ENCODE measurements around the gene EPB41. TPM values are rescaled to one million over a fixed set of nuclear protein-coding genes. Genes with fewer than 3 reads are reported as not detected.

EPB41 gene
- total and polyA plus RNA-seq, 2 donors, result 18.6 to 98.0 TPM

DNA sequence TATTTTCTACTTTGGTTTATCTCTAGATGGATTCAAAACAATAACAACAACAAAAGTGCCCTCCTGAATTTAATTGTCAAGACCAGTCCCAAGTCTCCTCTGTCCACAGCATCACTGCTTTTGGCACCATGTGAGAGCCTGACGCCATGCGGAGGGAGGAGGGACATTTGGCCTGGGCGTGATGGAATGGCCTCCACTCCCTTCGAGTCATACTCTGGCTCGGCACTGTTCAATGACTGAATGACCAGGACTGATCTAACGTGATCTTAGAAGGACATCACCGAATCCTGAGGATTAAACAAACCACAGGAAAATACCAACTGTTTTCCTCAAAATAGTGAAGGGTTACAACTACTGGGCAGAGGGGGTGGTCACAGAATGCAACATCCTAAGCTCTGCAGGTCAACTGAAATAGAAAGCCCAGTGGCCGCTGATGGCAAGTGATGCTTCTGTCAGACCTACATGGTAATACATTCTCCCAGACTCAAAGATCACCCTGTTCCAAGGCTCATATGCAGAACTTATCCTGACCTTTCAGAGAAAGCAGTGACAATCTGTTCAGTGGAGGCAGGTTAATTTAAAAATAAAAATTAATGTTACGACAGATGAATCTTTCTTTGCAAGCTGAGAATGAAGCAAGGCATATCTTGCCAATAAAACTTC, 248.2 kb downstream of the EPB41 start:
- Histone ChIP-seq H3K36me3 (ENCODE audit: control insufficient read depth in 2 of 2, insufficient read depth in 2 of 2, low read length in 1 of 2) (peaks cover 45 to 85% of the 10 kb centered on the region in 2 donors), H3K27me3 (ENCODE audit: control insufficient read depth in 2 of 2, insufficient read depth in 1 of 2, low read length in 1 of 2) (no peaks in the 10 kb centered on the region), H3K4me3 (ENCODE audit: low read length in 2 of 2) (no peak overlapping the region), H3K27ac (ENCODE audit: low read depth in 1 of 2, low read length in 1 of 2) (no peak overlapping the region), H3K4me1 (ENCODE audit: control insufficient read depth in 2 of 2, insufficient read depth in 2 of 2, low read length in 2 of 2) (peaks cover 2 to 6% of the 10 kb centered on the region in 2 donors), H3K9me3 (ENCODE audit: control insufficient read depth in 2 of 2, insufficient read depth in 1 of 2, low read length in 1 of 2) (no peaks in the 10 kb centered on the region)
- WGBS, result 96% methylated on average over 9 of the region's 9 CpGs
- DNase-seq (ENCODE audit: low read depth in 6 of 9, low spot score in 9 of 9), result no peak

DNA sequence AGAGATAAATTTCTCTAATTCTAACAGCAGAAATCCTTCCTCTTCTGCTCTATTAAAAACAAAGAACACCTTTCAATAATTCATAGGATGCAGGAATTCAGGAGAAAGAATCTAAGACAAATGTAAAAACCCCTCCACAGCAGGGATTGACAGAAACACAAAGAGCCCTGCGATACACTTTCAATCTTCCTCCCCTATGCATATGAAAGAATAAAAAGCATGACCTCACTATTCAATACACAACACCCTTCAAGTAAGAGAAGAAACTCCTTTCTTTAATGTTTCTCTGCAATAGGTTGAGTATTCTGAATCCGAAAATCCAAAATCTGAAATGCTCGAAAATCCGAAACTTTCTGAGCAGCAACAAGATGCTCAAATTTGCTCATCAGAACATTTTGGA, 250.2 kb downstream of the EPB41 start:
- no peak for DNase-seq (ENCODE audit: low read depth in 6 of 9, low spot score in 9 of 9)
- WGBS, result 99% methylated on average over 4 of the region's 4 CpGs
- H3K4me3 ChIP-seq (ENCODE audit: low read length in 2 of 2), result no peak overlapping the region
- peaks cover 27 to 82% of the 10 kb centered on the region in 2 donors for H3K36me3 ChIP-seq (ENCODE audit: control insufficient read depth in 2 of 2, insufficient read depth in 2 of 2, low read length in 1 of 2)
- peaks cover 2 to 6% of the 10 kb centered on the region in 2 donors for H3K4me1 ChIP-seq (ENCODE audit: control insufficient read depth in 2 of 2, insufficient read depth in 2 of 2, low read length in 2 of 2)
- H3K27ac ChIP-seq (ENCODE audit: low read depth in 1 of 2, low read length in 1 of 2), result no peak overlapping the region
- H3K9me3 ChIP-seq (ENCODE audit: control insufficient read depth in 2 of 2, insufficient read depth in 1 of 2, low read length in 1 of 2), result no peaks in the 10 kb centered on the region
- no peaks in the 10 kb centered on the region for H3K27me3 ChIP-seq (ENCODE audit: control insufficient read depth in 2 of 2, insufficient read depth in 1 of 2, low read length in 1 of 2)

DNA sequence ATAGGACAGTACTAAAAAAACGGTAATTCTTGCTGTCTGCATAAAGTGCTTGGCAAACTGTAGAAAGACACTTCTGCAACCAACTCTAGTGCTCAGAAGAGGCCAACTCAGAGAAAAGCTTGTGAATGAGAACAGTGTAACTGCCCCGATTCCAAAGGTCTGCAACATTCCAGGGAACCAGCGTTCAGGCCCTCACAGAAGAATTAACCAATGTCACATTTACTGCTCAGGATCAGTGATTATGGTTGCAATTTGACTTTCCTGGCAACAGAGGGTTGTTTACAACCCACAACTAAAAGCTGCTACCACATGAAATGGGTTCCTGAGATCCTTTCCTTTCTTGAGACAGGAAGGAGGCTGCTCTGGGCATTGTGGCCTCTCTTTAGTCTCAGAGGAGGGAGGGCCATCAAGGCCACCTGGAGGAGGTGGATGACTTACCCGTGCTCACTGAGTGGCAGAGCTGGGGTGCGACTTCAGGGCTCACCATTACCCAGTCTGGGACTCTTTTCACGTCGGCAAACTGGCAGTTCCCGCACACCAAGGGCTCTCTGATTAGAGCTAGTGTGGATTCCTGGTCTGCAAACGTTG, 252.0 kb downstream of the EPB41 start:
- Histone ChIP-seq H3K27ac (ENCODE audit: low read depth in 1 of 2, low read length in 1 of 2) (peak overlapping the region in 1 of 2 donors; percentile 11), H3K27me3 (ENCODE audit: control insufficient read depth in 2 of 2, insufficient read depth in 1 of 2, low read length in 1 of 2) (no peaks in the 10 kb centered on the region), H3K4me1 (ENCODE audit: control insufficient read depth in 2 of 2, insufficient read depth in 2 of 2, low read length in 2 of 2) (peaks cover 2 to 6% of the 10 kb centered on the region in 2 donors), H3K36me3 (ENCODE audit: control insufficient read depth in 2 of 2, insufficient read depth in 2 of 2, low read length in 1 of 2) (peaks cover 19 to 75% of the 10 kb centered on the region in 2 donors), H3K9me3 (ENCODE audit: control insufficient read depth in 2 of 2, insufficient read depth in 1 of 2, low read length in 1 of 2) (no peaks in the 10 kb centered on the region), H3K4me3 (ENCODE audit: low read length in 2 of 2) (no peak overlapping the region)
- DNase-seq (ENCODE audit: low read depth in 6 of 9, low spot score in 9 of 9), result peak in 2 of 9 donors; percentile 8 to 40
- 80% methylated on average over 9 of the region's 9 CpGs for WGBS

DNA sequence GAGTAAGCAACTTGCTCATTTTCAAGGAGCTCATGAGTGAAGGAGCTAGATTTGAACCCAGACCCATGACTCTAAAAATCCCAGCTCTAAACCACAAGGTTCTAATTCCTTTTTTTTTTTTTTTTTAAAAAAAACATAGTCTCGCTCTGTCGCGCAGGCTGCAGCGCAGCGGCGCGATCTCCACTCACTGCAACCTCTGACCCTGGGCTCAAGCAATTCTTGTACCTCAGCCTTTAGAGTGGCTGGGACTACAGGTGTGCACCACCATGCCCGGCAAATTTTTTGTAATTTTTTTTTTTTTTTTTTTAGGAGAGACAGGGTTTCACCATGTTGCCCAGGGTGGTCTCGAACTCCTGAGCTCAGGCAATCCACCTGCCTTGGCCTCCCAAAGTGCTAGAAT, 253.5 kb downstream of the EPB41 start:
- peaks cover 4 to 6% of the 10 kb centered on the region in 2 donors for H3K4me1 ChIP-seq (ENCODE audit: control insufficient read depth in 2 of 2, insufficient read depth in 2 of 2, low read length in 2 of 2)
- H3K9me3 ChIP-seq (ENCODE audit: control insufficient read depth in 2 of 2, insufficient read depth in 1 of 2, low read length in 1 of 2), result no peaks in the 10 kb centered on the region
- H3K27ac ChIP-seq (ENCODE audit: low read depth in 1 of 2, low read length in 1 of 2), result no peak overlapping the region
- no peak overlapping the region for H3K4me3 ChIP-seq (ENCODE audit: low read length in 2 of 2)
- DNase-seq (ENCODE audit: low read depth in 6 of 9, low spot score in 9 of 9), result no peak
- 98% methylated on average over 9 of the region's 9 CpGs for WGBS
- peaks cover 17 to 75% of the 10 kb centered on the region in 2 donors for H3K36me3 ChIP-seq (ENCODE audit: control insufficient read depth in 2 of 2, insufficient read depth in 2 of 2, low read length in 1 of 2)
- no peaks in the 10 kb centered on the region for H3K27me3 ChIP-seq (ENCODE audit: control insufficient read depth in 2 of 2, insufficient read depth in 1 of 2, low read length in 1 of 2)

Other genes with a start within 250 kb of the EPB41 start
- gene GMEB1, start 245.8 kb upstream of the EPB41 start, total RNA-seq, result 11.6 TPM
- gene GMEB1, start 245.8 kb upstream of the EPB41 start, polyA plus RNA-seq, result 6.5 TPM
- 50.5 TPM for gene YTHDF2, start 177.6 kb upstream of the EPB41 start, total RNA-seq
- 72.6 TPM for gene YTHDF2, start 177.6 kb upstream of the EPB41 start, polyA plus RNA-seq
- gene OPRD1, start 102.4 kb upstream of the EPB41 start, total RNA-seq, result 0.05 TPM
- gene OPRD1, start 102.4 kb upstream of the EPB41 start, polyA plus RNA-seq, result 0.05 TPM
- 0.57 TPM for gene TMEM200B, start 209.3 kb downstream of the EPB41 start, total RNA-seq
- gene TMEM200B, start 209.3 kb downstream of the EPB41 start, polyA plus RNA-seq, result 2.5 TPM

Measured in thymus (tissue), 11 donors.